HG03066 (cell line): ENCODE results near the gene IL3RA.
"Not testable (repeated sequence)": the region's sequence is repeated elsewhere in the genome, so short reads cannot be mapped to it uniquely, and the experiment has no call there.

Experiments used
- ATAC-seq: cut with Tn5 transposase; IDR thresholded peaks from one replicate; pipeline ENCODE4 v1.9.1; 2021; ENCODE audit warnings: low read depth; ENCODE audit not compliant: unreplicated experiment

Gene IL3RA

GRCh38 chrX:1336331-1336943, at the start of gene IL3RA:
Gene IL3RA, plus strand, starts transcription at chrX:1336785. Its CDS starts 4,981 bp downstream, at chrX:1341766.
- peak; percentile 56 for ATAC-seq

- ATAC-seq = no peak
These were observed 47.0 kb upstream of the IL3RA start for GRCh38 chrX:1289535-1289934.

- no peak for ATAC-seq
These were observed 45.4 kb upstream of the IL3RA start for GRCh38 chrX:1291110-1291740.

GRCh38 chrX:1292575-1293290, 43.9 kb upstream of the IL3RA start:
- no peak for ATAC-seq

- ATAC-seq = no peak
These were observed 42.1 kb upstream of the IL3RA start for GRCh38 chrX:1294301-1295067.

- ATAC-seq = no peak
These were observed 41.0 kb upstream of the IL3RA start for GRCh38 chrX:1295550-1295949.

GRCh38 chrX:1297591-1297990, 39.0 kb upstream of the IL3RA start:
- not testable (repeated sequence) for ATAC-seq

- ATAC-seq = no peak
These were observed 36.1 kb upstream of the IL3RA start for GRCh38 chrX:1300449-1300848.

GRCh38 chrX:1305411-1305810, 31.2 kb upstream of the IL3RA start:
- no peak for ATAC-seq

GRCh38 chrX:1306909-1307625, 29.5 kb upstream of the IL3RA start:
- ATAC-seq = no peak

GRCh38 chrX:1307626-1308340, 28.8 kb upstream of the IL3RA start:
- ATAC-seq = no peak

- no peak for ATAC-seq
These were observed 28.1 kb upstream of the IL3RA start for GRCh38 chrX:1308476-1308875.

- ATAC-seq = not testable (repeated sequence)
These were observed 27.7 kb upstream of the IL3RA start for GRCh38 chrX:1308917-1309316.

- ATAC-seq = no peak
These were observed 22.8 kb upstream of the IL3RA start for GRCh38 chrX:1313788-1314187.

GRCh38 chrX:1316527-1316926, 20.1 kb upstream of the IL3RA start:
- ATAC-seq = no peak

- no peak for ATAC-seq
These were observed 14.9 kb upstream of the IL3RA start for GRCh38 chrX:1321674-1322073.

- ATAC-seq = no peak
These were observed 14.2 kb upstream of the IL3RA start for GRCh38 chrX:1322393-1322792.

- peak; percentile 71 for ATAC-seq
These were observed 13.3 kb upstream of the IL3RA start for GRCh38 chrX:1323315-1323714.

GRCh38 chrX:1325515-1326116, 11.0 kb upstream of the IL3RA start:
- no peak for ATAC-seq
